ENCODE data around the gene FNDC3B. TPM values are rescaled to one million over a fixed set of nuclear protein-coding genes. Genes with fewer than 3 reads are reported as not detected.

Gene FNDC3B
- total and polyA plus RNA-seq, 2 donors (not counting 3 experiments of a cell fraction or from before 2014, with no cell fraction given): 91.6 to 295 TPM

DNA sequence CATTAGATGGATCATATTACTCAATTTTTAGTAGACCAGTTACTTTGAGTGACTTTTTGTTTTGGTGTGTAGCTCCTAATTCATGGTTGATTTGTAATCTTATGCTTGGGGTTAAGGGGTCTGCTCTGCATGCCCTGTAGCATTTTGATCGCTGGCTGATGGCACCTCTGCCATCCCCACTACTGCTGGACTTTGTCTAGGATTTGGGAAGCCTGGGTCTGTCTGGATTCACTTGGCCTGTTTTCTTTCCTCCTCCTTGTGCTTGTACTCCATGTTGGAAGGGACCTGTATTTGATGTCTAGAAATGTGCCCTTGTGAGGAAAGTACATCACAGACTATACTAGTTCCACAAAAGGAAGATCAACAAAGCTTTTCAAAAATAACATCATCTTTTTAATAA lies 154.1 kb downstream of the FNDC3B start:
- no peak for DNase-seq (ENCODE audit: low read depth, low spot score)
- dilution Hi-C loops (cut with MboI; ENCODE audit: extremely low pct_ligation_motif_present, low sequenced_read_pairs): no loop called here
- POLR2A ChIA-PET: no interaction called here

More for the DNA sequence above, 154.1 kb downstream of the FNDC3B start:
- Histone ChIP-seq H3K4me3 (replicated peaks in 1 of 3; ENCODE audit: insufficient read depth in 1 of 3, low read depth in 1 of 3, low read length in 3 of 3) (no peak overlapping the region), H3K9ac (replicated peaks; ENCODE audit: extremely low read depth, insufficient read depth, low read length) (no peak overlapping the region), H2AFZ (ENCODE audit: low read depth, low read length) (no peak overlapping the region), H4K20me1 (replicated peaks; ENCODE audit: control insufficient read depth, extremely low read depth, insufficient read depth, low read length) (peaks cover 2% of the 10 kb centered on the region), H3K27me3 (ENCODE audit: control insufficient read depth in 2 of 2, insufficient read depth in 2 of 2, low read length in 2 of 2) (no peaks in the 10 kb centered on the region), H3K4me1 (ENCODE audit: control insufficient read depth, extremely low read depth, insufficient read depth, low read length) (no peaks in the 10 kb centered on the region), H3K79me2 (ENCODE audit: control insufficient read depth, insufficient read depth, low read length) (peaks cover 74% of the 10 kb centered on the region), H3K9me1 (replicated peaks; ENCODE audit: control insufficient read depth, extremely low read depth, insufficient read depth, low read length) (no peaks in the 10 kb centered on the region), H3K27ac (ENCODE audit: insufficient read depth, low read depth, low read length) (no peak overlapping the region), H3K4me2 (ENCODE audit: insufficient read depth, low read length) (no peak overlapping the region), H3K9me3 (replicated peaks; ENCODE audit: control insufficient read depth, insufficient read depth, low read length) (no peaks in the 10 kb centered on the region), H3K36me3 (ENCODE audit: control insufficient read depth in 2 of 2, extremely low read depth in 1 of 2, insufficient read depth in 2 of 2, low read length in 2 of 2) (no peaks in the 10 kb centered on the region)
- TF ChIP-seq EZH2 (IDR thresholded peaks at IDR 0.05; ENCODE audit: borderline replicate concordance, low read depth, low read length, severe bottlenecking) (no peak), FOS (IDR thresholded peaks at IDR 0.05; ENCODE audit: borderline replicate concordance, insufficient read depth, low read length) (no peak), JUN (IDR thresholded peaks at IDR 0.05; ENCODE audit: borderline replicate concordance, insufficient read depth, insufficient read length, low read depth) (no peak), MAX (IDR thresholded peaks at IDR 0.05; ENCODE audit: insufficient read depth, insufficient read length) (no peak), MYC (IDR thresholded peaks at IDR 0.05; ENCODE audit: low read depth, low read length) (no peak), POLR2AphosphoS5 (IDR thresholded peaks at IDR 0.05; ENCODE audit: insufficient read depth, low read depth, low read length) (no peak), POLR2A (IDR thresholded peaks at IDR 0.05; ENCODE audit: low read depth, low read length) (no peak), GATA2 (IDR thresholded peaks at IDR 0.05; ENCODE audit: insufficient read depth, insufficient read length, low read depth, low read length) (no peak)
- TF ChIP-seq, protein P1, sequence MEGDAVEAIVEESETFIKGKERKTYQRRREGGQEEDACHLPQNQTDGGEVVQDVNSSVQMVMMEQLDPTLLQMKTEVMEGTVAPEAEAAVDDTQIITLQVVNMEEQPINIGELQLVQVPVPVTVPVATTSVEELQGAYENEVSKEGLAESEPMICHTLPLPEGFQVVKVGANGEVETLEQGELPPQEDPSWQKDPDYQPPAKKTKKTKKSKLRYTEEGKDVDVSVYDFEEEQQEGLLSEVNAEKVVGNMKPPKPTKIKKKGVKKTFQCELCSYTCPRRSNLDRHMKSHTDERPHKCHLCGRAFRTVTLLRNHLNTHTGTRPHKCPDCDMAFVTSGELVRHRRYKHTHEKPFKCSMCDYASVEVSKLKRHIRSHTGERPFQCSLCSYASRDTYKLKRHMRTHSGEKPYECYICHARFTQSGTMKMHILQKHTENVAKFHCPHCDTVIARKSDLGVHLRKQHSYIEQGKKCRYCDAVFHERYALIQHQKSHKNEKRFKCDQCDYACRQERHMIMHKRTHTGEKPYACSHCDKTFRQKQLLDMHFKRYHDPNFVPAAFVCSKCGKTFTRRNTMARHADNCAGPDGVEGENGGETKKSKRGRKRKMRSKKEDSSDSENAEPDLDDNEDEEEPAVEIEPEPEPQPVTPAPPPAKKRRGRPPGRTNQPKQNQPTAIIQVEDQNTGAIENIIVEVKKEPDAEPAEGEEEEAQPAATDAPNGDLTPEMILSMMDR (IDR thresholded peaks at IDR 0.05; ENCODE audit: extremely low read depth in 1 of 2, insufficient read depth in 1 of 2, low read depth in 1 of 2, low read length in 2 of 2): no peak
- FAIRE-seq: no peak
- CTCF ChIA-PET: no interaction called here
- BruUV-seq (replicated peaks): no TSS peak
- intact Hi-C loops (cut with micrococcal nuclease): no loop called here
